ENCODE measurements around the gene POFUT2.

POFUT2 gene

DNA sequence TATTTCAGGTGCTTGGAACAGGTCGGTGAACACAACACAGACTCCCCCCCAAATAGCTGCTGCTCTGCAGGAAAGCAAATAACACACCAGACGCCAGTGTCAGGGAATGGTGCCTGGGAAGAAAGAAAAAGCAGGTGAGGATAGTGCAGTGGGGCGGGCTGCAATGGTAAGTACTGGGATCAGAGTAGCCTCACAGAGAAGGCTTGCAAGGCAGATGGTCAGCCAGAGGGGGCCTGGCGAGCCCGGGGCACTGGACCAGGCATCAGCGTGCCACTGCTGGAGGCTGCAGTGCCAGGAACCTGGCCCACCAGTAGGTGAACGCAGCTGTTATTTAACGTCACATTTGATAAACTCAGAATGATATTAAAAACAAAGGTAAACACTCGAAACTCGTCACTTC, 60.0 kb downstream of the POFUT2 start:
- no CpG with 5 or more reads among the region's 10 CpGs for WGBS (ENCODE audit: extremely low coverage, insufficient coverage, insufficient read length)
- H3K4me1 ChIP-seq (ENCODE audit: control insufficient read depth in 1 of 2, insufficient read depth in 2 of 2, low read length in 2 of 2) = peaks cover 8 to 12% of the 10 kb centered on the region in 2 experiments
- H3K23ac ChIP-seq (ENCODE audit: low read length) = no peak overlapping the region
- no peak overlapping the region for H2BK120ac ChIP-seq (ENCODE audit: insufficient read depth, low read length, poor library complexity)
- H3K9me3 ChIP-seq (ENCODE audit: insufficient read depth, low read depth, low read length) = peaks cover 1% of the 10 kb centered on the region
- H3K4ac ChIP-seq (ENCODE audit: low read depth, low read length) = no peak overlapping the region
- no peaks in the 10 kb centered on the region for H3K27me3 ChIP-seq (ENCODE audit: insufficient read depth, low read length)
- no peak overlapping the region for H4K8ac ChIP-seq (ENCODE audit: low read depth, low read length)
- peaks cover 5% of the 10 kb centered on the region for H3K79me1 ChIP-seq (ENCODE audit: low read length)
- no peak overlapping the region for H3K18ac ChIP-seq (ENCODE audit: low read length)
- H3K36me3 ChIP-seq (ENCODE audit: control insufficient read depth in 1 of 2, insufficient read depth in 2 of 2, low read length in 2 of 2) = peaks cover 5 to 7% of the 10 kb centered on the region in 2 experiments
- H3K14ac ChIP-seq (ENCODE audit: low read length) = no peak overlapping the region
- H4K12ac ChIP-seq (ENCODE audit: low read depth, low read length) = no peak overlapping the region
- no peak overlapping the region for H2AK5ac ChIP-seq (ENCODE audit: low read length)
- no peak overlapping the region for H3K9ac ChIP-seq (ENCODE audit: low read length)
- H4K91ac ChIP-seq (ENCODE audit: low read depth, low read length) = no peak overlapping the region
- no peak overlapping the region for H3K4me3 ChIP-seq (ENCODE audit: low read depth, low read length)
- DNase-seq = no peak
- no peak overlapping the region for H2BK12ac ChIP-seq (ENCODE audit: low read length)
- H3K27ac ChIP-seq (ENCODE audit: low read depth, low read length) = peak overlapping the region; percentile 24
- peak overlapping the region; percentile 6 for H3K4me2 ChIP-seq (ENCODE audit: low read length)
- H2AFZ ChIP-seq (ENCODE audit: insufficient read depth, low read length, poor library complexity) = no peak overlapping the region
- no peak overlapping the region for H2BK5ac ChIP-seq (ENCODE audit: low read depth, low read length, poor library complexity)
- no peaks in the 10 kb centered on the region for H3K79me2 ChIP-seq (ENCODE audit: control insufficient read depth, insufficient read depth, low read length, poor library complexity)

DNA sequence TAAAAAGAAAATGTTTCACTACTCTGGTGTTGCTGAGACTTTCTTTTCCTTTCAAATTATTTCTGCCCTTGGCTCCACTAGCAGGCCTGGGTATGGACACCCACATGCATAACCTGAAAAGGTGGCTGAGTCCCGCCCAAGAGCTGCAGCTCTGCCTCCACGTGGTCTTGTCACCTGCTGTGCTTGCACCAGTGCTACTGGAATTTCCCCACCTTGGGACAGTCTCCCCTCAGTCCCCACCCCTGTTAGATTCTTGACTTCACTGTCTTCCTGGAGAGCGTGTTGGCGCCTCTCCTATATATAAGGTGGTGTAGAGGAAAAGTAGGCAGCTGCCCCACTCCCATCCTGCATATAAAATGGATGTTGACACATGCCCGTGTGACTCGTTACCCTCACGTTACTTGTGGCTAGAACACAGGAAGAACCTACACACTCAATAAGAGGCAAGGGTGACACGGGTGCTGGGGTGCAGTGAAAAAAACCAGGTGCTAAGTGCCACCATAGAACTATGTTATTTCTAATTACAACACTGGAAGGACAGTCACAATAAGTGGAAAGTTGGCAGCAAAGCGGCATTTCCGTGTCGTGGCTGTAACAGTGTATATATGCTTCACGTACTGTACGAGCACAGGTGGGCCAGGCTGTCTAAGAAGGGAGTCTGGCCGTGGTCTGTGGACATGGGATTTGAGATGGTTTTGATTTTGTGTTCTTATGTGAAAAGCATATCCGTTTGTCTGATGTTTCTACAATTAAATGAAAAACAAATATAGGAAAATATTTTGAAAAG, 61.0 kb downstream of the POFUT2 start:
- H3K79me1 ChIP-seq (ENCODE audit: low read length) = peaks cover 5% of the 10 kb centered on the region
- no peak overlapping the region for H3K23ac ChIP-seq (ENCODE audit: low read length)
- no peak overlapping the region for H4K91ac ChIP-seq (ENCODE audit: low read depth, low read length)
- no peak overlapping the region for H2BK120ac ChIP-seq (ENCODE audit: insufficient read depth, low read length, poor library complexity)
- no peak overlapping the region for H3K4me2 ChIP-seq (ENCODE audit: low read length)
- H3K4ac ChIP-seq (ENCODE audit: low read depth, low read length) = no peak overlapping the region
- H2AK5ac ChIP-seq (ENCODE audit: low read length) = no peak overlapping the region
- peaks cover 1% of the 10 kb centered on the region for H3K9me3 ChIP-seq (ENCODE audit: insufficient read depth, low read depth, low read length)
- H2BK5ac ChIP-seq (ENCODE audit: low read depth, low read length, poor library complexity) = no peak overlapping the region
- no peak overlapping the region for H4K12ac ChIP-seq (ENCODE audit: low read depth, low read length)
- no peaks in the 10 kb centered on the region for H3K27me3 ChIP-seq (ENCODE audit: insufficient read depth, low read length)
- no peak overlapping the region for H3K27ac ChIP-seq (ENCODE audit: low read depth, low read length)
- no peak for DNase-seq
- no peak overlapping the region for H3K14ac ChIP-seq (ENCODE audit: low read length)
- WGBS (ENCODE audit: extremely low coverage, insufficient coverage, insufficient read length) = no CpG with 5 or more reads among the region's 15 CpGs
- H3K4me1 ChIP-seq (ENCODE audit: control insufficient read depth in 1 of 2, insufficient read depth in 2 of 2, low read length in 2 of 2) = peaks cover 8 to 12% of the 10 kb centered on the region in 2 experiments
- no peak overlapping the region for H4K8ac ChIP-seq (ENCODE audit: low read depth, low read length)
- no peak overlapping the region for H3K18ac ChIP-seq (ENCODE audit: low read length)
- no peak overlapping the region for H3K4me3 ChIP-seq (ENCODE audit: low read depth, low read length)
- no peak overlapping the region for H2AFZ ChIP-seq (ENCODE audit: insufficient read depth, low read length, poor library complexity)
- no peaks in the 10 kb centered on the region for H3K79me2 ChIP-seq (ENCODE audit: control insufficient read depth, insufficient read depth, low read length, poor library complexity)
- peaks cover 11 to 12% of the 10 kb centered on the region in 2 experiments for H3K36me3 ChIP-seq (ENCODE audit: control insufficient read depth in 1 of 2, insufficient read depth in 2 of 2, low read length in 2 of 2)
- no peak overlapping the region for H2BK12ac ChIP-seq (ENCODE audit: low read length)
- no peak overlapping the region for H3K9ac ChIP-seq (ENCODE audit: low read length)

DNA sequence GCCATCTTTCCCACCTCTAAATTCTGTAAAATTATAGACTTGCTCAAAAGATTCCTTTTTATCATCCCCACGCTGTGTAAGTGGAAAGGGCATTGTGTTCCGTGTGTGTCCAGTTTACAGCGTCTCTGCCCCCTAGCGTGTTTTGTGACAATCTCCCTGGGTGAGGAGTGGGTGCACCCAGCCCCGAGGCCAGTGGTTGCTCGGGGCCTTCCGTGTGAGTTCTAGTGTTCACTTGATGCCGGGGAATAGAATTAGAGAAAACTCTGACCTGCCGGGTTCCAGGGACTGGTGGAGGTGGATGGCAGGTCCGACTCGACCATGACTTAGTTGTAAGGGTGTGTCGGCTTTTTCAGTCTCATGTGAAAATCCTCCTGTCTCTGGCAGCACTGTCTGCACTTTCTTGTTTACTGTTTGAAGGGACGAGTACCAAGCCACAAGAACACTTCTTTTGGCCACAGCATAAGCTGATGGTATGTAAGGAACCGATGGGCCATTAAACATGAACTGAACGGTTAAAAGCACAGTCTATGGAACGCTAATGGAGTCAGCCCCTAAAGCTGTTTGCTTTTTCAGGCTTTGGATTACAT, 61.9 kb downstream of the POFUT2 start:
- H2AK5ac ChIP-seq (ENCODE audit: low read length) = no peak overlapping the region
- H3K4me2 ChIP-seq (ENCODE audit: low read length) = no peak overlapping the region
- H3K27ac ChIP-seq (ENCODE audit: low read depth, low read length) = no peak overlapping the region
- no peak overlapping the region for H3K4me3 ChIP-seq (ENCODE audit: low read depth, low read length)
- DNase-seq = no peak
- no peak overlapping the region for H3K4ac ChIP-seq (ENCODE audit: low read depth, low read length)
- no peak overlapping the region for H4K12ac ChIP-seq (ENCODE audit: low read depth, low read length)
- peaks cover 8 to 12% of the 10 kb centered on the region in 2 experiments for H3K4me1 ChIP-seq (ENCODE audit: control insufficient read depth in 1 of 2, insufficient read depth in 2 of 2, low read length in 2 of 2)
- H2BK120ac ChIP-seq (ENCODE audit: insufficient read depth, low read length, poor library complexity) = no peak overlapping the region
- no peak overlapping the region for H2AFZ ChIP-seq (ENCODE audit: insufficient read depth, low read length, poor library complexity)
- H4K8ac ChIP-seq (ENCODE audit: low read depth, low read length) = no peak overlapping the region
- no CpG with 5 or more reads among the region's 16 CpGs for WGBS (ENCODE audit: extremely low coverage, insufficient coverage, insufficient read length)
- H3K36me3 ChIP-seq (ENCODE audit: control insufficient read depth in 1 of 2, insufficient read depth in 2 of 2, low read length in 2 of 2) = peaks cover 17 to 19% of the 10 kb centered on the region in 2 experiments
- no peaks in the 10 kb centered on the region for H3K27me3 ChIP-seq (ENCODE audit: insufficient read depth, low read length)
- no peak overlapping the region for H2BK12ac ChIP-seq (ENCODE audit: low read length)
- H3K23ac ChIP-seq (ENCODE audit: low read length) = no peak overlapping the region
- H3K14ac ChIP-seq (ENCODE audit: low read length) = no peak overlapping the region
- H3K9me3 ChIP-seq (ENCODE audit: insufficient read depth, low read depth, low read length) = peaks cover 1% of the 10 kb centered on the region
- H4K91ac ChIP-seq (ENCODE audit: low read depth, low read length) = no peak overlapping the region
- H3K9ac ChIP-seq (ENCODE audit: low read length) = no peak overlapping the region
- H3K18ac ChIP-seq (ENCODE audit: low read length) = no peak overlapping the region
- no peaks in the 10 kb centered on the region for H3K79me2 ChIP-seq (ENCODE audit: control insufficient read depth, insufficient read depth, low read length, poor library complexity)
- no peak overlapping the region for H2BK5ac ChIP-seq (ENCODE audit: low read depth, low read length, poor library complexity)
- peaks cover 5% of the 10 kb centered on the region for H3K79me1 ChIP-seq (ENCODE audit: low read length)

DNA sequence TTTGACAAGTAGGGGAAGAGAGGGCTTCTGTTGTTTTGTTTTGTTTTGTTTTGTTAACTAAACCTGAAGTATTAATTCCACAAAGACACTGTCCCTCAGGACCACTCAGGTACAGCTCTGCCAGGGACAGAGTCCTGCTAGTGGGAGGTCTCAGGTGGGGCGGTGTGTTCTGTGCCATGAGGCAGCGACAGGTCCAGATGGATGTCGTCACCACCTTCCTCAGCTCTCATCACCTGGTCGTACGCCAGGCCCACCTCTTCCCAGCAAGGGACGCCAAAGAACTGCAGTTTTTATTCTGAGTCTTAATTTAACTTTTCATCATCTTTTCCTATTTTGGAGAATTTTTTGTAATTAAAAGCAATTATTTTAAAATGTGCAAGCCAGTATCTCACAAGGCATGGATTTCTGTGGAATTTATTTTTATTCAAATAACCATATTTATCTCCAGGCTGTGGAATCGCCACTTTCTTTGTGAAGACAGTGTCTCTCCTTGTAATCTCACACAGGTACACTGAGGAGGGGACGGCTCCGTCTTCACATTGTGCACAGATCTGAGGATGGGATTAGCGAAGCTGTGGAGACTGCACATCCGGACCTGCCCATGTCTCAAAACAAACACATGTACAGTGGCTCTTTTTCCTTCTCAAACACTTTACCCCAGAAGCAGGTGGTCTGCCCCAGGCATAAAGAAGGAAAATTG, 62.5 kb downstream of the POFUT2 start:
- Histone ChIP-seq H2AK5ac (ENCODE audit: low read length) (no peak overlapping the region), H3K4ac (ENCODE audit: low read depth, low read length) (no peak overlapping the region), H3K9ac (ENCODE audit: low read length) (no peak overlapping the region), H3K14ac (ENCODE audit: low read length) (no peak overlapping the region), H4K8ac (ENCODE audit: low read depth, low read length) (no peak overlapping the region), H3K4me3 (ENCODE audit: low read depth, low read length) (no peak overlapping the region), H2AFZ (ENCODE audit: insufficient read depth, low read length, poor library complexity) (no peak overlapping the region), H2BK120ac (ENCODE audit: insufficient read depth, low read length, poor library complexity) (no peak overlapping the region), H4K12ac (ENCODE audit: low read depth, low read length) (no peak overlapping the region), H3K9me3 (ENCODE audit: insufficient read depth, low read depth, low read length) (peaks cover 1% of the 10 kb centered on the region), H3K4me2 (ENCODE audit: low read length) (no peak overlapping the region), H3K23ac (ENCODE audit: low read length) (no peak overlapping the region), H3K79me2 (ENCODE audit: control insufficient read depth, insufficient read depth, low read length, poor library complexity) (no peaks in the 10 kb centered on the region), H3K4me1 (ENCODE audit: control insufficient read depth in 1 of 2, insufficient read depth in 2 of 2, low read length in 2 of 2) (peaks cover 8 to 12% of the 10 kb centered on the region in 2 experiments), H3K27ac (ENCODE audit: low read depth, low read length) (no peak overlapping the region), H2BK12ac (ENCODE audit: low read length) (no peak overlapping the region), H2BK5ac (ENCODE audit: low read depth, low read length, poor library complexity) (no peak overlapping the region), H3K36me3 (ENCODE audit: control insufficient read depth in 1 of 2, insufficient read depth in 2 of 2, low read length in 2 of 2) (peaks cover 23% of the 10 kb centered on the region in 2 experiments), H3K79me1 (ENCODE audit: low read length) (peaks cover 5% of the 10 kb centered on the region), H3K27me3 (ENCODE audit: insufficient read depth, low read length) (no peaks in the 10 kb centered on the region), H4K91ac (ENCODE audit: low read depth, low read length) (no peak overlapping the region), H3K18ac (ENCODE audit: low read length) (no peak overlapping the region)
- DNase-seq = no peak
- WGBS (ENCODE audit: extremely low coverage, insufficient coverage, insufficient read length) = no CpG with 5 or more reads among the region's 11 CpGs

Measured in trophoblast cell (in vitro differentiated cells and primary cell).